ENCODE measurements around the gene ERG.

DNA sequence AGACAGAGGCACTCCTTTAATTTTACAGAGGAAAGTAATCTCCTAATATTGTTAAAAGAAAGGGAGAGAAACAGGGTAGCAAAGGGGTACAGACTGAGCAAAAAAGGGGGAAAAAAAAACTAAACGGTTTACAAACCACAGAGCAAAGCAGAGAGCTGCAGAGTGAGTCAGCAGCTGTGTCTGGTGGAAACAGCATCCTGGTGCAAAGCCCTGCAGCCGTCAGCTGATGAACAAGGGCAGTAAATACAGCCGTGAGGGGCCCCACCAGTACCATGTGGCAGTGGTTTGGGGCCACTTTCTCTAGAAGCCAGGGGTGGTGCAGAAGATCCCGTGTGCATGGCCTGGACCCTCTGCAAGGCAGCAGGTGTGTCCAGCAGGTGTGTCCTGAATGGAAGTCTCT is 111.3 kb downstream of the ERG start:
- TF ChIP-seq SREBF2 (IDR thresholded peaks at IDR 0.05) (no peak), POLR2AphosphoS2 (conservative IDR thresholded peaks at IDR 0.05; ENCODE audit: low read length) (no peak), RAD21 (conservative IDR thresholded peaks at IDR 0.05 in 1 of 2, IDR thresholded peaks at IDR 0.05 in 1 of 2) (no peak), POLR2A (IDR thresholded peaks at IDR 0.05; ENCODE audit: low read length) (no peak), MAZ (IDR thresholded peaks at IDR 0.05; ENCODE audit: borderline replicate concordance, low read depth, low read length) (no peak)
- TF ChIP-seq, protein P1, sequence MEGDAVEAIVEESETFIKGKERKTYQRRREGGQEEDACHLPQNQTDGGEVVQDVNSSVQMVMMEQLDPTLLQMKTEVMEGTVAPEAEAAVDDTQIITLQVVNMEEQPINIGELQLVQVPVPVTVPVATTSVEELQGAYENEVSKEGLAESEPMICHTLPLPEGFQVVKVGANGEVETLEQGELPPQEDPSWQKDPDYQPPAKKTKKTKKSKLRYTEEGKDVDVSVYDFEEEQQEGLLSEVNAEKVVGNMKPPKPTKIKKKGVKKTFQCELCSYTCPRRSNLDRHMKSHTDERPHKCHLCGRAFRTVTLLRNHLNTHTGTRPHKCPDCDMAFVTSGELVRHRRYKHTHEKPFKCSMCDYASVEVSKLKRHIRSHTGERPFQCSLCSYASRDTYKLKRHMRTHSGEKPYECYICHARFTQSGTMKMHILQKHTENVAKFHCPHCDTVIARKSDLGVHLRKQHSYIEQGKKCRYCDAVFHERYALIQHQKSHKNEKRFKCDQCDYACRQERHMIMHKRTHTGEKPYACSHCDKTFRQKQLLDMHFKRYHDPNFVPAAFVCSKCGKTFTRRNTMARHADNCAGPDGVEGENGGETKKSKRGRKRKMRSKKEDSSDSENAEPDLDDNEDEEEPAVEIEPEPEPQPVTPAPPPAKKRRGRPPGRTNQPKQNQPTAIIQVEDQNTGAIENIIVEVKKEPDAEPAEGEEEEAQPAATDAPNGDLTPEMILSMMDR (IDR thresholded peaks at IDR 0.05), result no peak

All from A549 (cell line).